Osteoblast (primary cell): Measurements from ENCODE around the gene SMPD3. TPM values are rescaled to one million over a fixed set of nuclear protein-coding genes. Genes with fewer than 3 reads are reported as not detected.

Experiments used
- DNase-seq: peaks from one replicate; pipeline ENCODE4 v3.0.0; 2011; ENCODE audit warnings: low spot score, mixed read lengths; ENCODE audit not compliant: insufficient read length; ENCODE audit errors: missing footprints
- H2AFZ ChIP-seq: 2 replicates; pipeline ENCODE4 v1.6.0; 2011; ENCODE audit warnings: mild to moderate bottlenecking, low read length
- H3K27ac ChIP-seq: 2 replicates; pipeline ENCODE4 v1.5.1; 2011; ENCODE audit warnings: mild to moderate bottlenecking, low read depth, low read length, moderate library complexity
- H3K27me3 ChIP-seq: 2 replicates; pipeline ENCODE4 v1.6.0; 2012; ENCODE audit warnings: mild to moderate bottlenecking, control low read depth, inconsistent platforms, low read length, moderate library complexity; ENCODE audit not compliant: insufficient read depth
- H3K36me3 ChIP-seq: 2 replicates; pipeline ENCODE4 v1.5.1; 2011; ENCODE audit warnings: mild to moderate bottlenecking, low read length, control low read depth, moderate library complexity; ENCODE audit not compliant: insufficient read depth
- H3K4me1 ChIP-seq: 2 replicates; pipeline ENCODE4 v1.5.1; 2011; ENCODE audit warnings: mild to moderate bottlenecking, low read length, control low read depth, moderate library complexity; ENCODE audit not compliant: insufficient read depth
- H3K4me2 ChIP-seq: 2 replicates; pipeline ENCODE4 v1.6.0; 2011; ENCODE audit warnings: mild to moderate bottlenecking, low read length; ENCODE audit not compliant: insufficient read depth
- H3K4me3 ChIP-seq: fragments of 200-600 bp; sonication (generic); 3 replicates; pipeline ENCODE4 v1.5.1; 2012; ENCODE audit warnings: mild to moderate bottlenecking, low read length, inconsistent platforms; ENCODE audit not compliant: insufficient read depth
- H3K79me2 ChIP-seq: 2 replicates; pipeline ENCODE4 v1.6.0; 2012; ENCODE audit warnings: mild to moderate bottlenecking, low read length, control low read depth, inconsistent platforms; ENCODE audit not compliant: insufficient read depth
- H3K9me3 ChIP-seq: 2 replicates; pipeline ENCODE4 v1.5.1; 2011; ENCODE audit warnings: low read depth, low read length, control low read depth
- H4K20me1 ChIP-seq: 2 replicates; pipeline ENCODE4 v1.6.0; 2012; ENCODE audit warnings: mild to moderate bottlenecking, low read length, control low read depth; ENCODE audit not compliant: insufficient read depth
- total RNA-seq: library from RNA; depleted of rRNA; stranded (reverse); fragments of >200 nt; gene quantifications from 2 replicates; pipeline ENCODE4 v1.2.3, GENCODE V29; 2012
- TF ChIP-seq, protein P1 (sequence below): IDR thresholded peaks from 2 replicates; pipeline ENCODE4 v1.5.1; 2011; ENCODE audit warnings: mild to moderate bottlenecking, low read depth, low read length, moderate library complexity; ENCODE audit errors: extremely low read depth

Gene SMPD3
- total RNA-seq, 1 donor: 0.72 TPM

DNA sequence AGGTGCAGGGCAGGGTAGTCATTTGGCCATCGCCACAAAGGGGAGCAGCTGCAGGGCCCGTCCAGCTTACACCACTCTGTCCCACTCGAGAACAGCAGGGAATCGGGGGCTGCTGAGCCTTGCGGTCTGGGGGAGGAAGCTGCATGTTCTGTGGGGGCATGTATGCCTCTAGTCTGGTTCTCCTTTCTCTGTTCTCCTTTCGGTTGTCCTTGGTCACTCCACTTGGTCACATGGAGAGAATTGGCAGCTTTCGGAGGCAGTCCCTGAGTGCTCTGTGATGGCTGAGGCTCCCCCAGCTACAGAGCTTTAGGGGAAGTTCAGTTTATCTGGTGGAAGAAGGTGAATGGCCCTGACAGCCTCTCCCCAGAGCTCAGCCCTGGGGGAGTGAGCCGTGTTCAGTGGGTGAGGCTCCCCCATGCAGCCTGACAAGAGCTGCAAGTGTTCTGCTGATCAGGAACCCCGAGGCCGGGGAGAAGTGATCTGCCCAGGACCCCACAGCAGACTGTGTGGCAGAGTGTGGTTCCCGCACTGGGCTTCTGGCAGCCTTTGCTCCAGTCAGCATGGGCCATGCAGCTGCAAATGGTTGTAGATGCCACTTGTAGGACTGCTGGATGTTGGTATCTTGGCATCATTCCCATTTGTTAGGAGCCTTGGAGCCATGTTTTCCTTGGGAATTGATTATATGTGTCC is 22.3 kb upstream of the SMPD3 start:
- Histone ChIP-seq H3K27me3 (peaks cover 38% of the 10 kb centered on the region), H3K4me2 (peak overlapping the region; percentile 76), H3K79me2 (no peaks in the 10 kb centered on the region), H4K20me1 (no peaks in the 10 kb centered on the region), H3K9me3 (no peaks in the 10 kb centered on the region), H3K27ac (no peak overlapping the region), H3K4me3 (peak overlapping the region; percentile 55), H3K36me3 (no peaks in the 10 kb centered on the region), H2AFZ (no peak overlapping the region), H3K4me1 (no peaks in the 10 kb centered on the region)
- peak; percentile 37 for DNase-seq
- TF ChIP-seq, protein P1, sequence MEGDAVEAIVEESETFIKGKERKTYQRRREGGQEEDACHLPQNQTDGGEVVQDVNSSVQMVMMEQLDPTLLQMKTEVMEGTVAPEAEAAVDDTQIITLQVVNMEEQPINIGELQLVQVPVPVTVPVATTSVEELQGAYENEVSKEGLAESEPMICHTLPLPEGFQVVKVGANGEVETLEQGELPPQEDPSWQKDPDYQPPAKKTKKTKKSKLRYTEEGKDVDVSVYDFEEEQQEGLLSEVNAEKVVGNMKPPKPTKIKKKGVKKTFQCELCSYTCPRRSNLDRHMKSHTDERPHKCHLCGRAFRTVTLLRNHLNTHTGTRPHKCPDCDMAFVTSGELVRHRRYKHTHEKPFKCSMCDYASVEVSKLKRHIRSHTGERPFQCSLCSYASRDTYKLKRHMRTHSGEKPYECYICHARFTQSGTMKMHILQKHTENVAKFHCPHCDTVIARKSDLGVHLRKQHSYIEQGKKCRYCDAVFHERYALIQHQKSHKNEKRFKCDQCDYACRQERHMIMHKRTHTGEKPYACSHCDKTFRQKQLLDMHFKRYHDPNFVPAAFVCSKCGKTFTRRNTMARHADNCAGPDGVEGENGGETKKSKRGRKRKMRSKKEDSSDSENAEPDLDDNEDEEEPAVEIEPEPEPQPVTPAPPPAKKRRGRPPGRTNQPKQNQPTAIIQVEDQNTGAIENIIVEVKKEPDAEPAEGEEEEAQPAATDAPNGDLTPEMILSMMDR: no peak

DNA sequence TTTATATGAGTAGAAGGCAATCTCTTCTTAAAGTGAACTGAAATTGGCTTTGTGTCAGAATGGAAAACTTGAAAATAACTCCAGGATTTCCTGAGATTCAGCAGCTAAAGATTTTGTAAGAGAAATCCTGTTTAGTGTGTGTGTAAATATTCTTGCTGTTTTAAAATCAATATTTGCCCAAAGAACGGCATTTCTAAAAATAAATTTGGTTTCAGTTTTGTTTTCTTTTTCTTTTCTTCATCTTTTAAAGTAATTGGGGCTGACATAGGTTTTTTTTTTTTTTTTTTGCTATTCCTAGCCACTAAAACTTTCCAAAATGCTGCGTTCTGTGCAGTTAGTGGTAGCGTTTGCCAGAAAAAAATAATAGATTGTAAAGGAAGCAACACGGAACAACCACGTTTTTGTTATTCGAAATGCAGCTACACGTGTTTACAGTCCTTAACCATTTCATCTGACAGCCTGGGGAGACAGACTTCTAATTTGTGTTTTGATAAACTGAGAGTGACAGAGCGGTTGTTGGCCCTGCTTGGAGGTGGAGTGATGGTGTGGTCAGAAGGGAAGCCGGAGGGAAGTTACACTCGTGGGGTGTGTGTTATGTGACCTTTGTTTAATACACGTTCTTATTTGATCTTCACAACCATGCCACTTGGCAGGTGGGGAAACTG is 21.6 kb upstream of the SMPD3 start:
- H3K4me1 ChIP-seq: no peaks in the 10 kb centered on the region
- H2AFZ ChIP-seq: peak overlapping the region; percentile 59
- peak overlapping the region; percentile 55 for H3K4me3 ChIP-seq
- peak overlapping the region; percentile 76 for H3K4me2 ChIP-seq
- H3K36me3 ChIP-seq: no peaks in the 10 kb centered on the region
- TF ChIP-seq, protein P1: no peak
- H3K27me3 ChIP-seq: peaks cover 38% of the 10 kb centered on the region
- no peak overlapping the region for H3K27ac ChIP-seq
- no peaks in the 10 kb centered on the region for H4K20me1 ChIP-seq
- H3K9me3 ChIP-seq: no peaks in the 10 kb centered on the region
- H3K79me2 ChIP-seq: no peaks in the 10 kb centered on the region
- peak; percentile 46 for DNase-seq

DNA sequence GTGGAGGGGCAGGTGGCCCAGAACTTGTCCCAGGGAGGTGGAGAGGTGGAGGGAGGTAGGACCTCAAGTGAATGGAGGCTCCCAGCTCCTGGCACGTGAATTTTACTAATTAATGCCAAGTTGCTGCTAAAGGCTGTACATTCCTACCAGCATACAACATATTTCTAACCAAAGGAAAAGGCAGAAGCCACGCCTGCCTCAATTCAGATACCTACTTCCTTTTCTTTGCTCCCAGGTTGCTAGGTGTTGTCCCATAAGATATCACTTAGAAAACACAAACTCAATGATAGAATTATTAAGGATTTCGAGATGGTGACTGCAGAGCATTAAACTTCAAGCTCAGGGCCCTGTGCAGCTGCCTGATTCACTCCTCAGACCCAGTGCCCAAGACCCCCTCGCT is 20.5 kb upstream of the SMPD3 start:
- peak; percentile 9 for DNase-seq
- H3K9me3 ChIP-seq: no peaks in the 10 kb centered on the region
- H3K4me1 ChIP-seq: no peaks in the 10 kb centered on the region
- H3K79me2 ChIP-seq: no peaks in the 10 kb centered on the region
- H4K20me1 ChIP-seq: no peaks in the 10 kb centered on the region
- H3K4me2 ChIP-seq: no peak overlapping the region
- TF ChIP-seq, protein P1: no peak
- no peak overlapping the region for H3K27ac ChIP-seq
- peaks cover 41% of the 10 kb centered on the region for H3K27me3 ChIP-seq
- H3K4me3 ChIP-seq: no peak overlapping the region
- no peaks in the 10 kb centered on the region for H3K36me3 ChIP-seq
- no peak overlapping the region for H2AFZ ChIP-seq

DNA sequence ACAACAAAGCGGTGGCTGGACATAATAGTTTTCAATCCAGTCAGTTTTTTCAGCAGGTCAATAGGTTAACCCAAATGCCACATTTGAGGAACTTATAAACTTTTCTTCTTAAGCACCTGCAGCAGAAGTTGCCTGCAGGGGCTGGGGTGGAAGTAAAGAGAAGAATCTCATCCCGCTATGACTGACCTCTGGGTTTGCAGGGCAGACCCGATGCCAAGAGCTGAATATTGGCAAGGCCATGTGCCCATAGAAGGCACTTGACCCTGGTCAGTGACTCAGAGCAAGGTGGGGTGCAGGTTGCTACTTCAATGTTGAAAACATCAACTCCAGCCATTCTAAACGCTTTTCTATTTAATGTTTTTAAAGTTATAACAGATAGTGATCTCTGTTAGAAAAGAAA is 17.9 kb upstream of the SMPD3 start:
- no peaks in the 10 kb centered on the region for H4K20me1 ChIP-seq
- no peak overlapping the region for H3K27ac ChIP-seq
- DNase-seq: no peak
- H3K4me1 ChIP-seq: no peaks in the 10 kb centered on the region
- no peak overlapping the region for H2AFZ ChIP-seq
- H3K9me3 ChIP-seq: no peaks in the 10 kb centered on the region
- no peaks in the 10 kb centered on the region for H3K79me2 ChIP-seq
- no peak overlapping the region for H3K4me2 ChIP-seq
- no peaks in the 10 kb centered on the region for H3K36me3 ChIP-seq
- no peak overlapping the region for H3K4me3 ChIP-seq
- peaks cover 39% of the 10 kb centered on the region for H3K27me3 ChIP-seq
- TF ChIP-seq, protein P1: no peak
